Adrenal gland (tissue), 12 donors: ENCODE measurements around the gene TRO. TPM values are rescaled to one million over a fixed set of nuclear protein-coding genes. Genes with fewer than 3 reads are reported as not detected.

Experiments used
- DNase-seq, 7 donors: peaks; one replicate each; pipeline ENCODE4 v3.0.0-alpha.2; 2019 to 2020
- H3K27ac ChIP-seq, 5 donors: fragments of 200-600 bp; sonication (generic) in 4 of 5; 1 replicate in 3 of 5; 2 replicates in 2 of 5; pipeline versions ENCODE4 v1.5.1 to v1.8.0; 2016 to 2020; ENCODE audit warnings: mild to moderate bottlenecking in 1 of 5
- H3K27me3 ChIP-seq: fragments of 200-600 bp; 2 replicates; pipeline ENCODE4 v1.8.0; 2021
- H3K36me3 ChIP-seq, 2 donors: fragments of 200-600 bp; replicated peaks in 1 of 2; 1 replicate in 1 of 2; 2 replicates in 1 of 2; pipeline versions ENCODE4 v1.5.1 to v1.8.0; 2018 to 2022
- H3K4me1 ChIP-seq, 2 donors: fragments of 200-600 bp; replicated peaks in 1 of 2; 1 replicate in 1 of 2; 2 replicates in 1 of 2; pipeline versions ENCODE4 v1.5.1 to v1.8.0; 2018 to 2021
- H3K4me3 ChIP-seq, 4 donors: fragments of 200-600 bp; sonication (generic) in 3 of 4; one replicate each; pipeline ENCODE4 v1.5.1; 2016 to 2018
- H3K9me3 ChIP-seq, 3 donors: fragments of 200-600 bp; sonication (generic) in 1 of 3; replicated peaks in 1 of 3; 1 replicate in 2 of 3; 2 replicates in 1 of 3; pipeline versions ENCODE4 v1.5.1 to v1.8.0; 2016 to 2021
- POLR2A ChIP-seq, 2 donors: fragments of 450-650 bp; IDR thresholded peaks; one replicate each; pipeline ENCODE4 v1.6.1; 2017; ENCODE audit warnings: antibody characterized with exemption in 2 of 2, mild to moderate bottlenecking in 2 of 2, moderate library complexity in 1 of 2
- WGBS, 4 donors: extraction: QIAGEN DNeasy Blood & Tissue Kit in 2 of 4; methylation state at CpG; one replicate each; pipeline versions ENCODE4 v1.1.5 to v1.1.7; 2013 to 2017; 5-methylcytosine and 5-hydroxymethylcytosine counted together
- intact Hi-C, 2 donors: fragments of 100-400 bp; cut with DNase I; formaldehyde crosslinking; loops; one replicate each; pipeline versions ENCODE4 v1.14.1 to v1.15.0; 2022 to 2023
- polyA plus RNA-seq, 3 donors: library from polyadenylated mRNA; stranded (reverse); fragments of 200-250 nt in 2 of 3; fragments of 350-450 nt in 1 of 3; fragmentation: Illumina TruSeq in 1 of 3; extraction: RNeasy Lipid Tissue Mini Kit (QIAGEN cat#74804) in 1 of 3; gene quantifications; one replicate each; pipeline ENCODE4 v1.2.3, GENCODE V29; 2013 to 2014
- total RNA-seq, 9 donors: library from RNA; depleted of rRNA in 4 of 9; stranded (reverse); fragments of >200 nt in 4 of 9; fragments of 120-200 nt in 1 of 9; fragmentation: NEBNext Ultra II Directional in 1 of 9; extraction: Animal tissue kit (Norgen Biotek cat#: 25700) in 1 of 9; gene quantifications; one replicate each; pipeline versions ENCODE4 v1.1.0 to v1.2.4, GENCODE V29; 2013 to 2023
- TF ChIP-seq, protein P1 (sequence below), 6 experiments: fragments of 450-650 bp in 4 of 6; fragments of 200-600 bp in 2 of 6; sonication (generic) in 1 of 6; IDR thresholded peaks; 1 replicate in 5 of 6; 2 replicates in 1 of 6; pipeline versions ENCODE4 v1.5.1 to v1.8.0; 2016 to 2021; ENCODE audit warnings: antibody characterized with exemption in 6 of 6, mild to moderate bottlenecking in 2 of 6, moderate library complexity in 1 of 6
- donor health status: healthy with polysubstance abuse.
- donor health status: Bipolar disorder and iron deficiency.
- donor health status: DM: yes; HTN: yes; CAD: no.
- donor health status: DM: no; HTN: no; CAD: no.
- donor health status: DM: no; HTN: no; CAD: no.
- donor health status: DM: yes; HTN: yes; CAD: no.

The TRO gene
- total and polyA plus RNA-seq, 12 donors: 1.3 to 56.6 (median 6.8) TPM

- Histone ChIP-seq H3K4me3 (no peak overlapping the region), H3K27me3 (no peaks in the 10 kb centered on the region), H3K27ac (no peak overlapping the region), H3K4me1 (no peaks in the 10 kb centered on the region), H3K9me3 (no peaks in the 10 kb centered on the region), H3K36me3 (no peaks in the 10 kb centered on the region)
- TF ChIP-seq, protein P1, sequence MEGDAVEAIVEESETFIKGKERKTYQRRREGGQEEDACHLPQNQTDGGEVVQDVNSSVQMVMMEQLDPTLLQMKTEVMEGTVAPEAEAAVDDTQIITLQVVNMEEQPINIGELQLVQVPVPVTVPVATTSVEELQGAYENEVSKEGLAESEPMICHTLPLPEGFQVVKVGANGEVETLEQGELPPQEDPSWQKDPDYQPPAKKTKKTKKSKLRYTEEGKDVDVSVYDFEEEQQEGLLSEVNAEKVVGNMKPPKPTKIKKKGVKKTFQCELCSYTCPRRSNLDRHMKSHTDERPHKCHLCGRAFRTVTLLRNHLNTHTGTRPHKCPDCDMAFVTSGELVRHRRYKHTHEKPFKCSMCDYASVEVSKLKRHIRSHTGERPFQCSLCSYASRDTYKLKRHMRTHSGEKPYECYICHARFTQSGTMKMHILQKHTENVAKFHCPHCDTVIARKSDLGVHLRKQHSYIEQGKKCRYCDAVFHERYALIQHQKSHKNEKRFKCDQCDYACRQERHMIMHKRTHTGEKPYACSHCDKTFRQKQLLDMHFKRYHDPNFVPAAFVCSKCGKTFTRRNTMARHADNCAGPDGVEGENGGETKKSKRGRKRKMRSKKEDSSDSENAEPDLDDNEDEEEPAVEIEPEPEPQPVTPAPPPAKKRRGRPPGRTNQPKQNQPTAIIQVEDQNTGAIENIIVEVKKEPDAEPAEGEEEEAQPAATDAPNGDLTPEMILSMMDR (IDR thresholded peaks at IDR 0.05): no peak
- TF ChIP-seq POLR2A (IDR thresholded peaks at IDR 0.05): no peak
- intact Hi-C loops: no loop called here
- DNase-seq: no peak
- WGBS, 4 donors: 77 to 97% (median 85%) methylated on average over 4 of the region's 4 CpGs; no CpG with 5 or more reads in 1 of the 4 donors
Observed at GRCh38 chrX:54935306-54935705, 14.7 kb downstream of the TRO start.

- no peaks in the 10 kb centered on the region for H3K36me3 ChIP-seq
- no peak for DNase-seq
- no peaks in the 10 kb centered on the region for H3K4me1 ChIP-seq
- H3K9me3 ChIP-seq: no peaks in the 10 kb centered on the region
- no peak for TF ChIP-seq POLR2A (IDR thresholded peaks at IDR 0.05)
- TF ChIP-seq, protein P1 (IDR thresholded peaks at IDR 0.05): no peak
- H3K27ac ChIP-seq: no peak overlapping the region
- H3K4me3 ChIP-seq: no peak overlapping the region
- 77 to 94% (median 91%) methylated on average over 4 of the region's 4 CpGs for WGBS, 4 donors
- no peaks in the 10 kb centered on the region for H3K27me3 ChIP-seq
- intact Hi-C loops: no loop called here
Observed at GRCh38 chrX:54937416-54937815, 16.8 kb downstream of the TRO start.

- intact Hi-C loops: no loop called here
- TF ChIP-seq POLR2A (IDR thresholded peaks at IDR 0.05): no peak
- TF ChIP-seq, protein P1 (IDR thresholded peaks at IDR 0.05): no peak
- no peaks in the 10 kb centered on the region for H3K4me1 ChIP-seq
- H3K36me3 ChIP-seq: no peaks in the 10 kb centered on the region
- no peaks in the 10 kb centered on the region for H3K9me3 ChIP-seq
- no peaks in the 10 kb centered on the region for H3K27me3 ChIP-seq
- no peak overlapping the region for H3K4me3 ChIP-seq
- no peak for DNase-seq
- no peak overlapping the region for H3K27ac ChIP-seq
Observed at GRCh38 chrX:54944816-54945215, 24.2 kb downstream of the TRO start.

- whole genome bisulfite sequencing, 4 donors: 75 to 87% (median 80%) methylated on average over 3 to 6 of the region's 6 CpGs
- no peaks in the 10 kb centered on the region for H3K9me3 ChIP-seq
- H3K4me1 ChIP-seq: no peaks in the 10 kb centered on the region
- H3K4me3 ChIP-seq: no peak overlapping the region
- no peak overlapping the region for H3K27ac ChIP-seq
- no peaks in the 10 kb centered on the region for H3K27me3 ChIP-seq
- H3K36me3 ChIP-seq: no peaks in the 10 kb centered on the region
- TF ChIP-seq POLR2A (IDR thresholded peaks at IDR 0.05): no peak
- TF ChIP-seq, protein P1 (IDR thresholded peaks at IDR 0.05): no peak
- intact Hi-C loops: no loop called here
- no peak for DNase-seq
Observed at GRCh38 chrX:54945224-54945623, 24.6 kb downstream of the TRO start.
